DMS114 treated with DMSO at 0.1 percent for 48 hours (cell line): ENCODE measurements around the gene ESPNL.
"Not testable (repeated sequence)": the region's sequence is repeated elsewhere in the genome, so short reads cannot be mapped to it uniquely, and the experiment has no call there.

Experiments used
- DNase-seq: peaks from one replicate; lab custom pipeline; 2025; ENCODE audit not compliant: unreplicated experiment; lab: John Stamatoyannopoulos, UW

The ESPNL gene

DNA sequence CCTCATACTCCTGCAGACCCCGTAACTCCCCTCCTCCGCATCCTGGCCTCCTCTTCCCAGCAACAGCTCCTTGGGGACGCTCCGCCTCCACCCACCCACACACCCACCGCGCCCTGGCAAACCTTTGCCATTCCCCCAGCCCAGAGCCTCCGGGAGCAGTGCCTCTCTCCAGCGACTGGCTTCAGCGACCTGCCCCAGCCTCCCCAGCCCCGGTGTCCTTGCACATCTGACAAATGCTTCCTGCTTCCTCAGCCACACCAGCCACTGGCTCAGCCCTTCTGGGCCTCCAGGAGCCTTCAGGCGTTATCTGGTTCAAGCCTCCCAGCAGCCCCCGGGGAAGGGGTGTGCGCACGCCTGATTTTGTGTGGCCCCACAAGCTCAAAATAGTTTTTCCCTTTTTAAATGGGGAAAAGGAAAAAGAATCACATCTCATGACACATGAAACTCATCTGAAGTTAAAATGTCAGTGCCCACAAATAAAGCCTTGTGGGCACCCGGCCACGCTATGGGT is 14.2 kb downstream of the ESPNL start:
- no peak for DNase-seq

DNA sequence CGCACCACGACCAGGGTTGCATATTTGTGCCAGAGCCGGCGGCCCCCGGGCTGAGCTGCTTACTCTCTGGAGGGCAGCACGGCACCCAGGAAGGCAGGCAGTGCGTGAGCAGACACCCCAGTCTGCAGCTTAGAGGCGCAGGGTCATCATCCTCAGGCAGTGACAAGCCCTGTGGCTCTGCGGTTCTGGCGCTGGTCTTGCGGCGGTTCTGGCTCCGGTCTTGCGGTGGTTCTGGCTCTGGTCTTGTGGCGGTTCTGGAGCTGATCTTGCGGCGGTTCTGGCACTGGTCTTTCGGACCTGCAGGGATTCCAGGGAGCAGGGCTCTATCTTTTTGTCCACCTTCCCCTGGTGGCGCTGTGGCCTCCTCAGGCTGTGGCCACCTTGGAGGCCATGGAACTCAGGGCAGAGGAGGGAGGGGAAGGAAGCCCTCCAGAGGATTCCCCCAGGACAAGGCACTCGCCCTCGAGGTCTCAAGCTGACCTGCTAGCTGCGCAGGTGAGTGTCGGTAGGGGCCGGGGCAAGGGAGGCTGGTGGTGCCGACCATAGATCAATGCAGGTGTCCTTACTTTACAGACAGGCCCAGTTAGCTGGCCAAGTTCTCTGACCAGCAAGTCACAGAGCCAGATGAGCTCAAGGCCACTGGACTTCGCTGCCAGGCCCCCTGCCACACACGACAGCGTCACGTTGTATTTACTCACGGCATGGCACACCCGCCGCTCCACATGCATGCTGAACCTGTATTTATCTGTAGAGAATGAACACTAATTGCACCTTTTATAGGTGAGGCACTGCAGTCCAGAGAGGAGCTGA is 14.9 kb downstream of the ESPNL start:
- DNase-seq: no peak

DNA sequence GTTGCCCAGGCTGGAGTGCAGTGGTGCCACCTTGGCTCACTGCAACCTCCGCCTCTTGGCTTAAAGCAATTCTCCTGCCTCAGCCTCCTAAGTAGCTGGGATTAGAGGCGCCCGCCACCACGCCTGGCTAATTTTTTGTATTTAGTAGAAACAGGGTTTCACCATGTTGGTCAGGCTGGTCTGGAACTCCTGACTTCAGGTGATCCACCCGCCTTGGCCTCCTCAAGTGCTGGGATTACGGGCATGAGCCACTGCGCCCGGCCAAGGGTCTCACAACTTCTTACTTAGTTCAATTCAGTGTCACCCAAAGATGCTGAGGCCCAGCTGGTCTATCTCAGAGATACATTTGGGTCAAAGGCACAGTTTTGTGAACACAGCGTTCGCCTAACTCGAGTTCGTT is 15.6 kb downstream of the ESPNL start:
- DNase-seq: not testable (repeated sequence)

DNA sequence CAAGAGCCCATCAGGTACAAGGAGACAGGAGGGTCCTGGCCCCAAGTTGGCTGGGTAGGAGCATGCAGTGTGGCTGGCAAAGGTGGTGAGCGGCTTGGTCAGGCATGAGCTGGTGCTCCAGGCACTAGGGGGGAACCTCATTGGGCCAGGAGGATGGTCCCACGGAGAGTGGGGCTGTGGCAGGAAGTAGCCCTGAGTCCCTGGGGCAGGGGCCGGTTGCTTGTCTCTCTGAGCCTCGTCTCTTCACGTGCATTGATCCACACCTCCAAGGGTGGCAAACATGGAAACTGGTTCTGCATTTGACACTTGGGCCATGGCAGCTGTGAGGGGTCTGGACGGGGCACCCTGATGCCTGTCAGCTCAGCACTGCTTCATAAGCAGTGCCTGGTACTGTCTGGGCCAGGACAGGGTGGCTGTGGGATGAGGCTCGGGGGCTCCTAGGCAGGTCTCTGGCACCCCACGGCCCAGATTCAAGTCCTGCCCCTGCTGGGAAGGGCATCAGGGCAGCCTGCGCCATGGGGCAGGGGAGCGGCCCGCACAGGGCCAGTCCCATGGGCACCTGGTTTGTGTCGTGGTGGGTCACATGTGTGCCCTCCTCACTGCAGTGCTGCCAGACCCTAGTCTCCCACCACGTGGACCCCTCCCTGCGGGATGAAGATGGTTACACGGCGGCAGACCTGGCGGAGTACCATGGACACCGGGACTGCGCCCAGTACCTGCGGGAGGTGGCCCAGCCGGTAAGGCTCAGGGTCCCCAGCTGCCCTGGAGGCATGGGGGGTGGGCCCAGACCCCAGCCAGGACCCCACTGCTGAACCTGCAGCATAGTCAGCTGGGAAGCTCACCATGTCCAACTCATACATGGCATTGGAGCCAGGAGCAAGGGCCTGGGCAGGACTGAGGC is 16.4 kb downstream of the ESPNL start:
- no peak for DNase-seq

DNA sequence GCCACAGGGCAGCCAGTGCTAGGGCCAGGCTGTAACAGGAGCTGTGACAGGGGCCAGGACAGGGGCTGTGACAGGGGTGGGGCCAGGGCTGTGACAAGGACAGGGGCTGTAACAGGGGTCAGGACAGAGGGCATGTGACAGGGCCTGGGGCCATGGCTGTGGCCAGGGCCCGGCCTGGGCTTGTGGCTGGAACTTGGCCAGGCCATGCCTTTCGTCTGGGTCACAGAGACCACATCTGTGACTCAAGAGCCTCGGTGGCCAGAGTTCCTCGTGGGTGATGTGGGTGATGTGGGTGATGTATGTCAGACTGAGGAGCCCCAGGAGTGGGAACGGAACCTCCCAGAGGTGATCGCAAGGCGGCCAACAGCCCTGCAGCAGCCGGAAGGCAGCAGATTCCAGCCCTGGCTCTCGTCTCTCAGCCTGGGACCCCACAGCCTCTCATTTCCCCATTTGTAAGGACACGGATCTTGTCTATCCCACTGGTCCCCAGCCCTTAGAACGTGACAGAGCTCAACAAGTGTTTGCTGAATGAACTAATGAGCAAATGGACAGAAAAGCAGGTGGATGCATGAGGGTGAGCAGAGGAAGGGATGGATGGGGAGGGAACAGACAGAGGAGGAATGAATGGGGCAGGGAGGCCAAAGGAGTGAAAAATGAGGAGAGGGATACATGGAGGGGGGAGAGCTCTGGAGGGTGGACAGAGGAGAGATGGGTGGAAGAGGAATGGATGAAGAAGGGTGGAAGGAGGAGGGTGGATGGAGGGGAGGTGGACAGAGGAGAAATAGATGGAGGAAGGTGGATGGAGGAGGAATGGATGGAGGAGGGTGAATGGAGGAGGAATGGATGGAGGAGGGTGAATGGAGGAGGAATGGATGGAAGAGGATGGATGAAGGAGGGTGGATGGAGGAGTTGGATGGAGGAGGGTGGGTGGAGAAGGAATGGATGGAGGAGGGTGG is 17.3 kb downstream of the ESPNL start:
- DNase-seq: no peak

DNA sequence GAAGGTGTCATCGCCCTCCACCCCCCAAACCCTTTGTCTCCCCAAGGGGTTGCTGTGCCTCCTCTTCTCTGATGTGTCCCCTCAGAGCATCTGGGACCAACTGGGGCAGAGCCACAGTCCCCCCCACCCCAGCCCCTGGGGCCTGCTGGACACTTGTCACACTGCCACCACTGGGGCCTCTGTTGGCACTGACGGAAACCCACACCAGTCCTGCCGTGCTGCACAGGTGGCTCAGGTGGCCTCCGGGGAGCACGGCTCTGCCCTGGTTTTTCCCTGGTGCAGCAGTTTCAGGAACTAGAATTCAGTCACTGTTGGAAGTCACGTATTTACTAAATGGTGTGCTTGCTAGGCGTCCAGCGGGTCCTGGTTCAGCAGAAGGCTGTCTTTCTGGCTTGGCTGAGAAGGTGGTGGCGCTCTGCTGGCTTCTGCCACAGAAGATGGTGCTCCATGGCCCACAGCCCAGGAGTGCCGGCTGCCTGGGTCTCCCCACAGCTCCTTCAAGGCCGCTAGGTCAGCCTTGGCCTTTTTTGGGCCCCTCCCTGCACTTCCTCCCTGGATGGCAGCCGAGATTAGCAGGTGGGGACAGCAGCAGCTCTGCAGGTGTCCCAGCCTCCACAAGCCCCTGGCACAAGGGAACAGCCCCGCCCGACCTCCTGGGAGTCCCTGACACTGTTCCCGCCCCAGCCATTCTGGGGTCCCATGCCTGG is 19.8 kb downstream of the ESPNL start:
- no peak for DNase-seq

DNA sequence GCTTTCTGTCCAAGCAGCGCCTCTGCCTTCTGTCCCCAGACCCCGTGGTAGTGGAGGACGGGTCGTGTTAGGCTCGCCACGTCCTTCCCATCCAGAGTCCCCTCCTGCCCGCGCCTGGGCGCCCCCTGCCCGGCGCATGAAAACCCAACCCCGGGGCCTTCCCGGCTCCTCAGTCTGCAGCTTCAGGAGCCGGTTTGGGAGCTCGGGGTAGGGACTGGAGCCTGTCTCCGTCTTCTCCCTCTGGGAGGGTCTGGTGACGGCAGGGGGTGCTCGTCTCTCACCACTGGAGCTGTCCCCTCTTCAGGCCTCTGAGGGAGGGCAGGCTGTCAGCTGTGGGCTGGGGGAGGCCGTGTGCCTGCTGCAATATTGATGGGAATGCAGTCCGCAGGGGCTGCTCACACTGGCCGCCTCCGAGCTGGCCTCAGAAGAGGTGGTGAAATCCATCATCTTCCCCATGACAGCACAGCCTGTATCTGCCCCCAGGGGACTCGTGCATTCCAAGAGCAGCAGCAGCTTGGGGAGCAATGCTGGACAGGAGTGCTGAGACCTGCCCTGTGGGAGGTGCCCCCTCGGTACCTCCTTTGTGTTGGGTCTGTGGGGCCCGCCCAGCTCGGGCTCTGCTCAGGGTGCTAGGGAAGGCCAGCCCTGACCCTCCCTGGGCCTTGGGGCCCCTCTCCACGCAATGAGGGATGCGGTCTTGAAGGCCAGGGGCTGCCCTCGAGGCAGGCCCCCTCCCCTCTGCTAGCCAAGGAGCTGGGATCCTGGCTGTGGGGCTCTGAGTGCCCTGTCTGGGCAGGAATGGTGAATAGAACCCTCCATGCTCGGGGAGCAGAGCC is 20.5 kb downstream of the ESPNL start:
- DNase-seq: no peak

DNA sequence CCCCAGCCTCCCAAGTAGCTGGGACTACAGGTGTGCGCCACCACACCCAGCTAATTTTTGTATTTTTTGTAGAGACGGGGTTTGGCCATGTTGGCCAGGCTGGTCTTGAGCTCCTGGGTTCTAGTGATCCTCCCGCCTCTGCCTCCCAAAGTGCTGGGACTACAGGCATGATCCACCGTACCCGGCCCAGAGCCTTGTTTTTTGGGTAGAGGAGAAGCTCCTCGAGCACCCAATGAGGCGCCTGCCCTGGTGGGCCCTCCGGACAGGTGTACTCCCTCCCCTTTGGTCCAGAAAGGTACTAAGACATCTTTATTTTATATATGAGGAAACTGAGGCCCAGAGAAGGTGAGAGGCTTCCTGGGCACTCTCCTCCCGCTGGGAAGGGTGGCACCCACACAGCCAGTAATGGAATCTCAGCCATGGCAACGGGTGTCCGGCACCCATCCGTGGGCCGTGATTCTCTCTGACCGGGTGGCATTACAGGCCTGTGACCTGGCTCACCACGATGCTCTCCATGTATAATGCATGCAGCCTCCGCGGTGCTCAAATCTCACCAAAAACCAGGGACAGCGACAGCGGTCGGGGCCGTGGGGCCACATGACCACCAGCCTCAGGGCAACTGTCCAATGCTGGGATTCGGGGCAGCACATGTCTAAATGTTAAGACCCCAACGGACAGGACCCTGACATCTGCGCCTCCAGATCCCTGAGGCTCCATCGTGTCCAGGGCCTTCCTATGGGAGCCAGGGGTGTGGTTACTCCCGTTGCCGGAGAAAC is 21.6 kb downstream of the ESPNL start:
- DNase-seq: no peak

DNA sequence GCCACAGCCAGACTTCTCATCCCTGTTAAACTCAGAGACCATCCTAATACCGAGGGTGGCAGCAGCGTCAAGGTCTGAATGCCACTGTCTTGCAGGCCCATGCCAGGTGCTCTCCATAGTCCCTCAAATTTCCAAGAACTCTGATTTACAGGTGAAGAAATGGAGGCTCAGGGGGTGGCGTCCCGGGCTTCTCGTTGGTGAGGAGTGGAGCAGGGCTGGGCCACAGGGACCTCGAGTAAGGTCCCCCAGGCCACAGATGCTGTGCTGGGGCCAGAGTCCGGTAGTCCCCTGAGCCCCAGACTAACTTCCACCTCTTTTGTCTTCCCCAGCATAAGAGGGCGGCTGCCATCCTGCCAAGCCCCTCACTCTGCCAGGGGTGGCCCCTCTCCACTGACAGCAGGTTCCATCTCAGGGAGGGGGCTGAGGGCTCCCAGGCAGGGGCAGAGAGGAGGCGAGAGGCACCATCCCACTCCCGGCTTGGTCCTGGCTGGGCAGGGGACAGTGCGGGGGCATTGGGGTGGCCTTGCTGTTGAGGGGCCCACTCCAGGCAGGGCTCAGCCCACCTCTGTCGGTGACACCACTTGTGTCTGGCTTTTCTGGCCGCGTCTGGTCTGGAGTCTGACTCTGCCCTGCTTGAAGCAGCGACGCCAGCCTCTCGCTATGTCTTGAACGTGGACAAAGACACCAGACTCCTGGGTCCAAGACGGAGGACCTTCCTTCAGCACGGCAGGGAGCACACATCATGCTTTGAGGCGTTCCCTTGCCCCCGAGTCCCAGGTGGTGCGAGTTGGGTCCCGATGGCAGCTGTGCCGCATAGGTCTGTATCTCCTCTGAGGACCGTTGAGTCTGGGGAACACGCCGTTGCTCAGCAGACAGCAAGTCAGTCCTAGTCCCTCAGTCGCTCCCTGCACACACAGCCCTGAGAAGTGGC is 22.4 kb downstream of the ESPNL start:
- no peak for DNase-seq

DNA sequence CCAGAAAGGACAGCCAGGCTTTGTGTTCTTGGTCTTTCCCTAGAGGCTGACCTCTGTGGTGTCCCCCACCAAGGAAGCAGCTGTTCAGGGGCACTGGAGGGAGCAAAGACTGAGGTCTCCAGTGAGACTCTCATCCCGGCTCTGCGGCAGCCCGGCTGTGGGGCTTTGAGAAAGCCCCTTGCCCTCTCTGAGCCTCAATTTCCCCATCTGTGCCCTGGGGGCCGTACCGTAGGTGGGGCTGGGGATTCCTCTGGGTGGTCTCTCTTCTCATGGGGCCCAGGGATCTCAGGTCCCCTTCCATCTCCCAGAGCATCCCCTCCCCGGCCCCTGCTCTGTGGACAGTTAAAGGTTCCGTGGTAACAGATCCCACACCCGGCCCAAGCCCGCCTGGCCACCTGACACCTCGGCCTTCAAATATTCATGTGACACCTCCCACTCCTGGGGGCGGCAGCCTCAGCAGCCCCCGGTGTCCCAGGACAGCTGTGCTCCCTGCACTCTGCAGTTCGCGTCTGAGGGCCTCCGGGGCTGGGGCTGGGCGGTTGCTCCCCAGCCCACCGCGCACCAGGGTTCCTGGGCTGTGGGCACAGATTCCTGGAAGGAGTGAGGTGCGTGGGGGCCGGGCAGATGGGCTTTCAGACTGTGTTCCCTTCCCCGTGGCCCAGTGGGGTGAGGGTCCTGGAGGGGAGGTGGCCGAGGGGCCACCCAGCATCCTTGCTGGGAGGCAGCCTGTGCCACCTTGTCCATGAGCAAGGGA is 23.3 kb downstream of the ESPNL start:
- no peak for DNase-seq

DNA sequence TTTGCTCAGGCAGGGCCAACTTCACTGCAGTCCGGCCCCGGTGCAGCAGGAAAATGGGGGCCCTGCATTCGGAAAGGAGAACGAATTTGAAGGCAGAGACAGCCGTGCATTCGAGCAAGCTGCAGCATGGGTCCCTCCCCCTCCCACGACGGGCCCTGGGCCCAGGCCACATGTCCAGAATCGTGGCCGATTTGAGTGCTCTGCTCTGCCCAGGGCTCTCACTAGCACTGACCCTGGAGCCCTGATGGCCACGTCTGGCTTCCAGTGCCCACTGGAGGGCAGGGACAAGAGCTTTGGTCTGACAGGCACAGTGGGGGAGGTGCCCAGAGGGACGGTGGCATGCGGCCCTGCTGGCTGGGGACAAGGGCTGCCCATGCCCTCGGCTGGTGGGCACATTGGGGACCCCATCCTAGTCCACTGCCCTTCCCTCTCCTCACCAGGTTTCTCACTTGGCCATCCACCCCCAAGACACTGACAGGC is 23.9 kb downstream of the ESPNL start:
- no peak for DNase-seq

DNA sequence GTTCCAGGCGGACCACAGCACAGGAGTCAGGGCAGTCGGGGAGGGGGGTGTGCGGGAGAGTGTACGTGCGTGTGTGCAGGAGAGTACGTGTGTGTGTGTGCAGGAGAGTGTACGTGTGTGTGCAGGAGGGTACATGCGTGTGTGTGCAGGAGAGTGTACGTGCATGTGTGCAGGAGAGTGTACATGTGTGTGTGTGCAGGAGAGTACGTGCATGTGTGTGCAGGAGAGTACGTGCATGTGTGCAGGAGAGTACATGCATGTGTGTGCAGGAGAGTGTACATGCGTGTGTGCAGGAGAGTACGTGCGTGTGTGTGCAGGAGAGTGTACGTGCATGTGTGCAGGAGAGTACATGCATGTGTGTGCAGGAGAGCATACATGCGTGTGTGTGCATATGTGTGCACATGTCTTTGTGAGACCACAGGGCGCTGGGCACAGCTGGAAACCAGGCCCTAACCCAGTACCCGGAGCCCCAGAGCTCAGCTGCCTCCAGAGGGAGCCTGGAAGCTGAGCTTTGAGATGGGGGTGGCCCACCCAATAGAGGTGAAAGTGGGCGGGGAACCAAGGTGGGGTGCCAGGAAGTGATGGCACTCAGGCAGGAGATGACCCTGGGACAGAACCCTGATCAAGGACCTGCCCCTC is 24.5 kb downstream of the ESPNL start:
- DNase-seq: no peak

DNA sequence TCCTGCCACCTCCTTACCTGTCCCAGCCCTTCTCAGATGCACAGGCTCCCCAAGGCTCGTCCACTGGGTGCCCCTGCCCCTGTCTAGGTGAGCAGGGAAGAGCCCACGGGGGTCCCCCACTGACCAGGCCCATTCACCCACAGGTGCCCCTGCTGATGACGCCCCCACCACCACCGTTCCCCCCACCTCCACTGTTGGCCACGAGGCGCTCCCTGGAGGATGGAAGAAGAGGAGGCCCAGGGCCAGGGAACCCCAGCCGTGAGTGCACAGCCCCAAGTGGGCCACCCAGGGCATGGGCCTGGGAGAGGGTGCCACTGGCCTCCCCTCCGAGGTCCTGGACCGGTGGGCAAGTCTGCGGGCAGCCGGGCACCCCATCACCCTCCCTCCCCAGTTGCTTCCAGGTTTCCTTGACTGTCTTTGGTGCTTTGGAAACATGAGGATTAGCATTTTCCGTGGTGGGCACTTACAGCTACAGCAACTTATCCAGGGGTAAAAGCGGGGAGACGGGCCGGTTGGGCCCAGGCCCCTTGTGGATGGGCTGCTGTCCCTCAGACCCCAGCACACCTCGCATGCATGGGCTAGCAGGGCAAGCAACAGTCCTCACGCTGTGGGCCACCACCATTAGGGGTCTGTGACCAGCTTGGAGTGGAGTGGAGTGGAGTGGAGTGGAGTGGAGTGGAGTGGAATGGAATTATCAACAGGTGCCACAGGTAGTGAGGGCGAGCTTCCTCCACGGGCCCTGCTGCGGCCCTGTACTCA is 25.2 kb downstream of the ESPNL start:
- DNase-seq: no peak

DNA sequence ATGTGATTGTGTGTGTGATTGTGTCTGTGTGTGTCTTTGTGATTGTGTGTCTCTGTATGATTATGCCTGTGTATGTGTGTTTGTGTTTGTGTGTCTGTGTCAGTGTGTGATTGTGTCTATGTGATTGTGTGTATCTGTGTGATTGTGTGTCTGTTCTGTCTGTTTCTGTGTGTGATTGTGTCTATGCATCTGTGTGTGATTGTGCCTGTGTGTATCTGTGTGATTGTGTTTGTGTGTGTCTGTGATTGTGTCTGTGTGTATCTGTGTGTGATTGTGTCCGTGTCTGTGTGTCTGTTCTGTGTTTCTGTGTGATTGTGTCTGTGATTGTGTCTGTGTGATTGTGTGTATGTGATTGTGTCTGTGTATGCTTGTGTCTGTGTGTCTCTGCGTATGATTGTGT is 26.2 kb downstream of the ESPNL start:
- no peak for DNase-seq

DNA sequence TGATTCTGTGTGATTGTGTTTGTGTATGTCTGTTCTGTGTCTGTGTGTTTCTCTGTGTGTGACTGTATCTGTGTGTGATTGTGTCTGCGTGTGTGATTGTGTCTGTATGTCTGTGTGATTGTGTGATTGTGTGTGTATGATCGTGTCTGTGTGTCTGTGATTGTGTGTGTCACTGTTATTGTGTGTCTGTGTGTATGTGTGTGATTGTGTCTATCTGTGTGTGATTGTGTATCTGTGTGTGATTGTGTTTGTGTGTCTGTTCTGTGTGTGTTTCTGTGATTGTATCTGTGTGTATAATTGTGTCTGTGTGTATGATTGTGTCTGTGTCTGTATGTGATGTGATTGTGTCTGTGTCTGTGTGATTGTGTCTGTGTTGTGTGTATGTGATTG is 26.6 kb downstream of the ESPNL start:
- no peak for DNase-seq
